ENCODE measurements around the gene TBC1D4. TPM values are rescaled to one million over a fixed set of nuclear protein-coding genes. Genes with fewer than 3 reads are reported as not detected.

Gene TBC1D4
- polyA plus RNA-seq, 1 donor from 2014 or later, result 3.9 TPM

GRCh38 chr13:75372517-75372916 lies 109.5 kb downstream of the TBC1D4 start (continued):
- TF ChIP-seq, protein P1, sequence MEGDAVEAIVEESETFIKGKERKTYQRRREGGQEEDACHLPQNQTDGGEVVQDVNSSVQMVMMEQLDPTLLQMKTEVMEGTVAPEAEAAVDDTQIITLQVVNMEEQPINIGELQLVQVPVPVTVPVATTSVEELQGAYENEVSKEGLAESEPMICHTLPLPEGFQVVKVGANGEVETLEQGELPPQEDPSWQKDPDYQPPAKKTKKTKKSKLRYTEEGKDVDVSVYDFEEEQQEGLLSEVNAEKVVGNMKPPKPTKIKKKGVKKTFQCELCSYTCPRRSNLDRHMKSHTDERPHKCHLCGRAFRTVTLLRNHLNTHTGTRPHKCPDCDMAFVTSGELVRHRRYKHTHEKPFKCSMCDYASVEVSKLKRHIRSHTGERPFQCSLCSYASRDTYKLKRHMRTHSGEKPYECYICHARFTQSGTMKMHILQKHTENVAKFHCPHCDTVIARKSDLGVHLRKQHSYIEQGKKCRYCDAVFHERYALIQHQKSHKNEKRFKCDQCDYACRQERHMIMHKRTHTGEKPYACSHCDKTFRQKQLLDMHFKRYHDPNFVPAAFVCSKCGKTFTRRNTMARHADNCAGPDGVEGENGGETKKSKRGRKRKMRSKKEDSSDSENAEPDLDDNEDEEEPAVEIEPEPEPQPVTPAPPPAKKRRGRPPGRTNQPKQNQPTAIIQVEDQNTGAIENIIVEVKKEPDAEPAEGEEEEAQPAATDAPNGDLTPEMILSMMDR (IDR thresholded peaks at IDR 0.05; ENCODE audit: poor library complexity, severe bottlenecking), result peak; percentile 73
- peak; percentile 73 for TF ChIP-seq SMC3 (conservative IDR thresholded peaks at IDR 0.05; ENCODE audit: poor library complexity)

GRCh38 chr13:75371203-75371602 lies 110.8 kb downstream of the TBC1D4 start:
- Histone ChIP-seq H3K27ac (ENCODE audit: low read length) (no peak overlapping the region), H3K4me3 (ENCODE audit: low read length) (no peak overlapping the region), H3K9me2 (ENCODE audit: insufficient read depth, low read length) (no peaks in the 10 kb centered on the region), H3K9me3 (ENCODE audit: low read length) (no peaks in the 10 kb centered on the region), H2AFZ (ENCODE audit: low read depth, low read length) (no peak overlapping the region), H3K4me2 (ENCODE audit: low read length) (no peak overlapping the region), H4K20me1 (ENCODE audit: insufficient read depth) (no peaks in the 10 kb centered on the region), H3K27me3 (ENCODE audit: insufficient read depth, low read depth, low read length) (no peaks in the 10 kb centered on the region), H3K36me3 (ENCODE audit: insufficient read depth, low read length) (no peaks in the 10 kb centered on the region), H3F3A (ENCODE audit: insufficient read depth, low read length, poor library complexity, severe bottlenecking) (no peaks in the 10 kb centered on the region), H3K9ac (ENCODE audit: low read length) (no peak overlapping the region), H3K79me2 (replicated peaks; ENCODE audit: insufficient read depth, low read length) (no peaks in the 10 kb centered on the region)
- no peak for TF ChIP-seq REST (IDR thresholded peaks at IDR 0.05; ENCODE audit: borderline replicate concordance)
- no peak for TF ChIP-seq RAD21 (conservative IDR thresholded peaks at IDR 0.05)
- TF ChIP-seq SMC3 (conservative IDR thresholded peaks at IDR 0.05; ENCODE audit: poor library complexity), result no peak
- TF ChIP-seq MXI1 (conservative IDR thresholded peaks at IDR 0.05; ENCODE audit: poor library complexity, severe bottlenecking), result no peak

DNA sequence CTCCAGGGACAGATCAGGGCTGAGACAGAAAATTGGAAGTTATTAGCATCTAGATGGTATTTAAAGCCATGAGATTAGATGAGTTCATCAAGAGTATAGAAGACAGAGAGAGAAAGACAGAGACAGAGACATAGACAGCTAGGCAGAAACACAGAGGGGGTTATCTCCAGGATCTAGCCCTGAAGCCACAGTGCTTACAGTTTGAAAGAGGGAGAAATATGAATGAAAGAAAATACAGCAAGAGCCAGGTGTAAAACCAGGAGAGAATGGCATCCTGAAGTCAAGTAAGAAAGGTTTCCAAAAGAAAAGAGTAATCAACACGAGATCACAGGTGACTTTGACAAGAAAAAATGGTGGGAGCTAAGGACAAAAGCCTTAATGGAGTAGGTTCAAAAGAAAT lies 111.2 kb downstream of the TBC1D4 start:
- Histone ChIP-seq H3K9me2 (ENCODE audit: insufficient read depth, low read length) (no peaks in the 10 kb centered on the region), H3K27ac (ENCODE audit: low read length) (no peak overlapping the region), H2AFZ (ENCODE audit: low read depth, low read length) (no peak overlapping the region), H3K4me2 (ENCODE audit: low read length) (no peak overlapping the region), H3K79me2 (replicated peaks; ENCODE audit: insufficient read depth, low read length) (no peaks in the 10 kb centered on the region), H3K9ac (ENCODE audit: low read length) (no peak overlapping the region), H3F3A (ENCODE audit: insufficient read depth, low read length, poor library complexity, severe bottlenecking) (no peaks in the 10 kb centered on the region), H3K36me3 (ENCODE audit: insufficient read depth, low read length) (no peaks in the 10 kb centered on the region), H3K27me3 (ENCODE audit: insufficient read depth, low read depth, low read length) (no peaks in the 10 kb centered on the region), H3K9me3 (ENCODE audit: low read length) (no peaks in the 10 kb centered on the region), H3K4me3 (ENCODE audit: low read length) (no peak overlapping the region), H4K20me1 (ENCODE audit: insufficient read depth) (no peaks in the 10 kb centered on the region)
- TF ChIP-seq REST (IDR thresholded peaks at IDR 0.05; ENCODE audit: borderline replicate concordance) (no peak), EP300 (conservative IDR thresholded peaks at IDR 0.05; ENCODE audit: poor library complexity, severe bottlenecking) (no peak), POLR2AphosphoS5 (IDR thresholded peaks at IDR 0.05) (no peak), SMC3 (conservative IDR thresholded peaks at IDR 0.05; ENCODE audit: poor library complexity) (no peak), MXI1 (conservative IDR thresholded peaks at IDR 0.05; ENCODE audit: poor library complexity, severe bottlenecking) (no peak), TAF1 (IDR thresholded peaks at IDR 0.05; ENCODE audit: low read depth) (no peak), EZH2 (IDR thresholded peaks at IDR 0.05; ENCODE audit: borderline replicate concordance, insufficient read depth, low read length, poor library complexity, severe bottlenecking) (no peak), RAD21 (conservative IDR thresholded peaks at IDR 0.05) (no peak)
- TF ChIP-seq, protein P1 (IDR thresholded peaks at IDR 0.05; ENCODE audit: poor library complexity, severe bottlenecking), result no peak
